Activated CD8-positive, alpha-beta memory T cell treated with anti-CD3 and anti-CD28 coated beads for 48 hours (primary cell): ENCODE results near the gene TM7SF3.

Experiments used
- DNase-seq, 3 experiments: peaks; one replicate each; pipeline ENCODE4 v3.0.0-alpha.2; 2020; ENCODE audit warnings: low read depth in 2 of 3, low spot score in 2 of 3

TM7SF3 gene

GRCh38 chr12:26935636-26936378 lies 78.4 kb downstream of the TM7SF3 start:
- DNase-seq = no peak

GRCh38 chr12:26929590-26929989 lies 84.6 kb downstream of the TM7SF3 start:
- no peak for DNase-seq

- no peak for DNase-seq
Observed at GRCh38 chr12:26928661-26929060, 85.5 kb downstream of the TM7SF3 start.
